GM12878 (cell line): ENCODE results near the gene MEOX1. TPM values are rescaled to one million over a fixed set of nuclear protein-coding genes. Genes with fewer than 3 reads are reported as not detected.

ENCODE experiments used
- ATAC-seq: fragments of 200-7000 bp; cut with Tn5 transposase; 3 replicates; pipeline ENCODE4 v1.9.1; 2020; ENCODE audit warnings: mild to moderate bottlenecking, moderate library complexity
- BruUV-seq: library from RNA; stranded (reverse); fragments of 400-500 nt; replicated peaks from 2 replicates; lab custom pipeline; 2021; lab: Mats Ljungman, UMichigan
- CTCF ChIA-PET: fragments of 300-600 bp; sonication (Branson Sonifier 250); formaldehyde crosslinking; extraction: SDS; loops from one replicate; lab custom pipeline; 2021; ENCODE audit warnings: inconsistent platforms; lab: Yijun Ruan, JAX
- POLR2A ChIA-PET: fragments of 350-600 bp; formaldehyde crosslinking; extraction: SDS; loops from one replicate; lab custom pipeline; 2021; ENCODE audit warnings: inconsistent platforms; lab: Charles Lee
- RAD21 ChIA-PET: fragments of 300-600 bp; sonication (Branson Sonifier 250); formaldehyde crosslinking; loops from one replicate; lab custom pipeline; 2023; ENCODE audit warnings: antibody characterized with exemption; ENCODE audit not compliant: unreplicated experiment; lab: Charles Lee
- SMC1A ChIA-PET: fragments of 300-600 bp; sonication (Branson Sonifier 250); formaldehyde crosslinking; loops from one replicate; lab custom pipeline; 2023; ENCODE audit not compliant: unreplicated experiment, uncharacterized antibody; lab: Charles Lee
- DNase-seq: peaks from one replicate; pipeline ENCODE4 v3.0.0-alpha.2; 2011; ENCODE audit warnings: low read depth, low spot score
- FAIRE-seq: peaks from 3 replicates; lab custom pipeline; 2011; peaks lifted over from hg19 to GRCh38; lab: Jason Lieb, UNC
- H2AFZ ChIP-seq: 2 replicates; pipeline ENCODE4 v1.6.0; 2011; ENCODE audit warnings: low read depth, low read length, control low read depth; ENCODE audit not compliant: control insufficient read depth
- H3K27ac ChIP-seq: 2 replicates; pipeline ENCODE4 v1.5.1; 2011; ENCODE audit warnings: control low read depth; ENCODE audit not compliant: control insufficient read depth, insufficient read depth
- H3K27me3 ChIP-seq, 2 experiments: replicated peaks in 1 of 2; 2 replicates each; pipeline versions ENCODE4 v1.6.0 to v1.6.1; 2011; ENCODE audit warnings: low read length in 1 of 2; ENCODE audit not compliant: control insufficient read depth in 2 of 2, insufficient read depth in 2 of 2
- H3K36me3 ChIP-seq, 2 experiments: 2 replicates each; pipeline ENCODE4 v1.5.1; 2011; ENCODE audit warnings: low read length in 1 of 2; ENCODE audit not compliant: control insufficient read depth in 2 of 2, insufficient read depth in 2 of 2
- H3K4me1 ChIP-seq: 2 replicates; pipeline ENCODE4 v1.6.1; 2011; ENCODE audit warnings: mild to moderate bottlenecking, low read length, moderate library complexity, mixed read lengths; ENCODE audit not compliant: control insufficient read depth, insufficient read depth
- H3K4me2 ChIP-seq: 2 replicates; pipeline ENCODE4 v1.6.0; 2011; ENCODE audit warnings: control low read depth; ENCODE audit not compliant: control insufficient read depth, insufficient read depth
- H3K4me3 ChIP-seq: fragments of 200-600 bp; sonication (generic); 2 replicates; pipeline ENCODE4 v1.5.1; 2016
- H3K79me2 ChIP-seq: 2 replicates; pipeline ENCODE4 v1.6.0; 2011; ENCODE audit warnings: low read length; ENCODE audit not compliant: control insufficient read depth, insufficient read depth
- H3K9ac ChIP-seq: 2 replicates; pipeline ENCODE4 v1.8.0; 2011; ENCODE audit warnings: low read length, control low read depth, mixed read lengths; ENCODE audit not compliant: control insufficient read depth, insufficient read depth
- H3K9me3 ChIP-seq: replicated peaks from 3 replicates; pipeline ENCODE4 v1.5.1; 2011; ENCODE audit warnings: mild to moderate bottlenecking, low read length; ENCODE audit not compliant: control insufficient read depth, insufficient read depth
- H4K20me1 ChIP-seq: 2 replicates; pipeline ENCODE4 v1.6.0; 2011; ENCODE audit not compliant: control insufficient read depth, insufficient read depth
- CHD2 ChIP-seq: IDR thresholded peaks from 2 replicates; pipeline ENCODE4 v1.6.1; 2011; ENCODE audit warnings: low read depth, low read length, improper control_type of control experiment, borderline replicate concordance
- FOXM1 ChIP-seq: IDR thresholded peaks from 2 replicates; pipeline ENCODE4 v1.6.1; 2012; ENCODE audit warnings: low read depth, mild to moderate bottlenecking, inconsistent platforms, low read length, moderate library complexity
- GATAD2B ChIP-seq: fragments of 450-650 bp; conservative IDR thresholded peaks from 2 replicates; pipeline ENCODE4 v1.6.1; 2017; ENCODE audit warnings: low read depth, mild to moderate bottlenecking, moderate library complexity
- HDAC6 ChIP-seq: fragments of 200-600 bp; sonication (generic); IDR thresholded peaks from one replicate; pipeline ENCODE4 v1.8.0; 2017; ENCODE audit warnings: antibody characterized with exemption; ENCODE audit not compliant: unreplicated experiment
- PAX8 ChIP-seq: fragments of 450-650 bp; IDR thresholded peaks from 2 replicates; pipeline ENCODE4 v1.6.1; 2017; ENCODE audit warnings: mild to moderate bottlenecking, moderate library complexity
- PML ChIP-seq: IDR thresholded peaks from 2 replicates; pipeline ENCODE4 v1.6.1; 2012; ENCODE audit warnings: low read length, inconsistent platforms
- RAD51 ChIP-seq: fragments of 450-650 bp; IDR thresholded peaks from 2 replicates; pipeline ENCODE4 v1.6.1; 2016; ENCODE audit warnings: moderate library complexity, mild to moderate bottlenecking, inconsistent platforms
- RBBP5 ChIP-seq: fragments of 200-600 bp; sonication (generic); conservative IDR thresholded peaks from 2 replicates; pipeline ENCODE4 v1.6.1; 2016
- SMAD5 ChIP-seq: IDR thresholded peaks from 2 replicates; pipeline ENCODE4 v1.6.1; 2016; ENCODE audit warnings: antibody characterized with exemption, low read depth
- WGBS: methylation state at CpG from one replicate; pipeline ENCODE4 v1.1.6; 2016; ENCODE audit warnings: low lambda C conversion rate; ENCODE audit not compliant: insufficient replicate concordance, insufficient coverage; ENCODE audit errors: missing lambda C conversion rate; 5-methylcytosine and 5-hydroxymethylcytosine counted together
- in situ Hi-C: fragments of 300-500 bp; cut with MboI; formaldehyde crosslinking; loops from 9 replicates; pipeline ENCODE4 v1.14.3; 2018; ENCODE audit warnings: mixed read lengths
- intact Hi-C: fragments of 100-400 bp; cut with micrococcal nuclease; formaldehyde crosslinking; loops from one replicate; pipeline ENCODE4 v1.14.2; 2022; ENCODE audit not compliant: unreplicated experiment
- polyA plus RNA-seq, 11 experiments: library from polyadenylated mRNA; depleted of rRNA in 4 of 11; unstranded in 6 of 11; stranded (reverse) in 5 of 11; fragments of >200 nt; fragmentation: Nextera tagmentation in 4 of 11; fragmentation: Illumina TruSeq in 1 of 11; extraction: Ambion mirVana in 4 of 11; extraction: Trizol in 1 of 11; gene quantifications; 1 replicate in 1 of 11; 2 replicates in 10 of 11; pipeline versions ENCODE4 v1.2.1 to v1.2.3, GENCODE V29; 2011 to 2016; ENCODE audit warnings: inconsistent platforms in 2 of 11, missing spikeins in 2 of 11, low read depth in 1 of 11
- total RNA-seq, 4 experiments: library from RNA; depleted of rRNA in 3 of 4; stranded (reverse); fragments of >200 nt in 3 of 4; fragmentation: Illumina TruSeq in 1 of 4; extraction: Trizol in 1 of 4; gene quantifications; 2 replicates each; pipeline versions ENCODE4 v1.2.1 to v1.2.3, GENCODE V29; 2013 to 2021
- TF ChIP-seq, protein P1 (sequence below): fragments of 450-650 bp; IDR thresholded peaks from 2 replicates; pipeline ENCODE4 v1.6.1; 2017; ENCODE audit warnings: borderline replicate concordance
- TF ChIP-seq, protein P2 (sequence below): IDR thresholded peaks from 2 replicates; pipeline ENCODE4 v1.6.1; 2011; ENCODE audit warnings: low read depth, low read length, improper control_type of control experiment, borderline replicate concordance
- TF ChIP-seq, protein P3 (sequence below): fragments of 450-650 bp; IDR thresholded peaks from 2 replicates; pipeline ENCODE4 v1.6.1; 2017; ENCODE audit warnings: mild to moderate bottlenecking, moderate library complexity

Gene MEOX1
- total and polyA plus RNA-seq, 10 of the 15 experiments (the other 5 are each of a cell fraction or from before 2014, with no cell fraction given), result 0.19 to 9.4 (median 0.46) TPM

DNA sequence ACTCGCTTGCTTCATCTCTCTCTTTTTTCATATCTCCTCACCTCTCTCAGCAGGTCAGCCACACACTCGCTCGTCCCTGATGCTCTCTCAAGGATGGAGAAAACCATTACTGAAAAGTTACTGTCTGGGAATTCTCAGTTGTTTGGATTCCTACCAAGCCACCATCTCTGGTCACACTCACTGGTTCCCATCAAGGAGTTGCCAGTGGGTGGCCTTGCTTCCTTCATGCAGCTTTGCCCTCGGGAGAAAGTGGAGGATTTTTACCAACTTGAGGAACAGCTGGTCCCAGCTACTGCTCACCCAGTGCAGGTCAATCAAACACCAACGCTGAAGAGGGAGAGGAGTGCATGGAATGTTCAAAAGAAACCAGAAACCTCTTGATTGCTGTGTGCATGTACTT, 25.3 kb downstream of the MEOX1 start:
- ATAC-seq, result no peak
- CTCF ChIA-PET, result no interaction called here
- in situ Hi-C loops, result no loop called here

More for the DNA sequence above, 25.3 kb downstream of the MEOX1 start:
- Histone ChIP-seq H3K4me1 (no peaks in the 10 kb centered on the region), H3K79me2 (no peaks in the 10 kb centered on the region), H4K20me1 (no peaks in the 10 kb centered on the region; the same call in 1 of the 2 replicates), H3K27me3 (peaks cover 0 to 1% of the 10 kb centered on the region in 2 experiments; a peak in 2 of 4 replicates), H3K4me3 (no peak overlapping the region), H3K4me2 (no peak overlapping the region), H3K9me3 (no peaks in the 10 kb centered on the region), H2AFZ (no peak overlapping the region), H3K27ac (no peak overlapping the region), H3K9ac (no peak overlapping the region), H3K36me3 (no peaks in the 10 kb centered on the region)
- ChIA-PET RAD21 (no interaction called here), SMC1A (interaction anchor here (1.5 kb wide), 1 partner anchor 37 kb away, joined by 5 read pairs; no protein-coding TSS in a partner anchor), POLR2A (no interaction called here)
- WGBS, result 6% methylated on average over 5 of the region's 5 CpGs
- intact Hi-C loops, result no loop called here
- DNase-seq (no peak), FAIRE-seq (no peak)
- TF ChIP-seq RAD51, result no peak
- TF ChIP-seq, protein P1, sequence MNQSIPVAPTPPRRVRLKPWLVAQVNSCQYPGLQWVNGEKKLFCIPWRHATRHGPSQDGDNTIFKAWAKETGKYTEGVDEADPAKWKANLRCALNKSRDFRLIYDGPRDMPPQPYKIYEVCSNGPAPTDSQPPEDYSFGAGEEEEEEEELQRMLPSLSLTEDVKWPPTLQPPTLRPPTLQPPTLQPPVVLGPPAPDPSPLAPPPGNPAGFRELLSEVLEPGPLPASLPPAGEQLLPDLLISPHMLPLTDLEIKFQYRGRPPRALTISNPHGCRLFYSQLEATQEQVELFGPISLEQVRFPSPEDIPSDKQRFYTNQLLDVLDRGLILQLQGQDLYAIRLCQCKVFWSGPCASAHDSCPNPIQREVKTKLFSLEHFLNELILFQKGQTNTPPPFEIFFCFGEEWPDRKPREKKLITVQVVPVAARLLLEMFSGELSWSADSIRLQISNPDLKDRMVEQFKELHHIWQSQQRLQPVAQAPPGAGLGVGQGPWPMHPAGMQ, result no peak
- TF ChIP-seq PAX8, result no peak
- TF ChIP-seq RBBP5, result no peak
- no peak for TF ChIP-seq CHD2
- TF ChIP-seq, protein P2, sequence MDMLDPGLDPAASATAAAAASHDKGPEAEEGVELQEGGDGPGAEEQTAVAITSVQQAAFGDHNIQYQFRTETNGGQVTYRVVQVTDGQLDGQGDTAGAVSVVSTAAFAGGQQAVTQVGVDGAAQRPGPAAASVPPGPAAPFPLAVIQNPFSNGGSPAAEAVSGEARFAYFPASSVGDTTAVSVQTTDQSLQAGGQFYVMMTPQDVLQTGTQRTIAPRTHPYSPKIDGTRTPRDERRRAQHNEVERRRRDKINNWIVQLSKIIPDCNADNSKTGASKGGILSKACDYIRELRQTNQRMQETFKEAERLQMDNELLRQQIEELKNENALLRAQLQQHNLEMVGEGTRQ, result no peak
- TF ChIP-seq, protein P3, sequence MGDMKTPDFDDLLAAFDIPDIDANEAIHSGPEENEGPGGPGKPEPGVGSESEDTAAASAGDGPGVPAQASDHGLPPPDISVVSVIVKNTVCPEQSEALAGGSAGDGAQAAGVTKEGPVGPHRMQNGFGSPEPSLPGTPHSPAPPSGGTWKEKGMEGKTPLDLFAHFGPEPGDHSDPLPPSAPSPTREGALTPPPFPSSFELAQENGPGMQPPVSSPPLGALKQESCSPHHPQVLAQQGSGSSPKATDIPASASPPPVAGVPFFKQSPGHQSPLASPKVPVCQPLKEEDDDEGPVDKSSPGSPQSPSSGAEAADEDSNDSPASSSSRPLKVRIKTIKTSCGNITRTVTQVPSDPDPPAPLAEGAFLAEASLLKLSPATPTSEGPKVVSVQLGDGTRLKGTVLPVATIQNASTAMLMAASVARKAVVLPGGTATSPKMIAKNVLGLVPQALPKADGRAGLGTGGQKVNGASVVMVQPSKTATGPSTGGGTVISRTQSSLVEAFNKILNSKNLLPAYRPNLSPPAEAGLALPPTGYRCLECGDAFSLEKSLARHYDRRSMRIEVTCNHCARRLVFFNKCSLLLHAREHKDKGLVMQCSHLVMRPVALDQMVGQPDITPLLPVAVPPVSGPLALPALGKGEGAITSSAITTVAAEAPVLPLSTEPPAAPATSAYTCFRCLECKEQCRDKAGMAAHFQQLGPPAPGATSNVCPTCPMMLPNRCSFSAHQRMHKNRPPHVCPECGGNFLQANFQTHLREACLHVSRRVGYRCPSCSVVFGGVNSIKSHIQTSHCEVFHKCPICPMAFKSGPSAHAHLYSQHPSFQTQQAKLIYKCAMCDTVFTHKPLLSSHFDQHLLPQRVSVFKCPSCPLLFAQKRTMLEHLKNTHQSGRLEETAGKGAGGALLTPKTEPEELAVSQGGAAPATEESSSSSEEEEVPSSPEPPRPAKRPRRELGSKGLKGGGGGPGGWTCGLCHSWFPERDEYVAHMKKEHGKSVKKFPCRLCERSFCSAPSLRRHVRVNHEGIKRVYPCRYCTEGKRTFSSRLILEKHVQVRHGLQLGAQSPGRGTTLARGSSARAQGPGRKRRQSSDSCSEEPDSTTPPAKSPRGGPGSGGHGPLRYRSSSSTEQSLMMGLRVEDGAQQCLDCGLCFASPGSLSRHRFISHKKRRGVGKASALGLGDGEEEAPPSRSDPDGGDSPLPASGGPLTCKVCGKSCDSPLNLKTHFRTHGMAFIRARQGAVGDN, result no peak
- TF ChIP-seq GATAD2B, result no peak
- no peak for TF ChIP-seq PML
- TF ChIP-seq FOXM1, result no peak
- no peak for TF ChIP-seq HDAC6
- TF ChIP-seq SMAD5, result no peak
- BruUV-seq, result no TSS peak
